Liver (tissue), 9 donors: ENCODE data around the gene PRKCH. TPM values are rescaled to one million over a fixed set of nuclear protein-coding genes. Genes with fewer than 3 reads are reported as not detected.

ENCODE experiments used
- DNase-seq: peaks from one replicate; pipeline ENCODE4 v3.0.0-alpha.2; 2017; ENCODE audit warnings: low spot score
- H3K27ac ChIP-seq, 2 donors: one replicate each; pipeline ENCODE4 v1.7.0; 2013; ENCODE audit warnings: inconsistent platforms in 2 of 2, low read length in 2 of 2, control low read depth in 1 of 2, low read depth in 1 of 2, mild to moderate bottlenecking in 1 of 2
- H3K27me3 ChIP-seq, 4 donors: one replicate each; pipeline versions ENCODE4 v1.6.1 to v1.7.0; 2013; ENCODE audit warnings: low read length in 3 of 4, inconsistent platforms in 1 of 4, mild to moderate bottlenecking in 1 of 4, moderate library complexity in 1 of 4; ENCODE audit not compliant: control insufficient read depth in 4 of 4, insufficient read depth in 4 of 4
- H3K36me3 ChIP-seq, 4 donors: one replicate each; pipeline versions ENCODE4 v1.6.1 to v1.7.0; 2013; ENCODE audit warnings: low read length in 3 of 4, mild to moderate bottlenecking in 3 of 4, low read depth in 1 of 4, moderate library complexity in 1 of 4; ENCODE audit not compliant: control insufficient read depth in 4 of 4, insufficient read depth in 3 of 4
- H3K4me1 ChIP-seq, 4 donors: one replicate each; pipeline versions ENCODE4 v1.6.1 to v1.7.0; 2013; ENCODE audit warnings: low read length in 3 of 4, mild to moderate bottlenecking in 3 of 4, moderate library complexity in 1 of 4; ENCODE audit not compliant: control insufficient read depth in 4 of 4, insufficient read depth in 4 of 4
- H3K4me3 ChIP-seq, 3 donors: one replicate each; pipeline versions ENCODE4 v1.6.1 to v1.7.0; 2013; ENCODE audit warnings: low read length in 3 of 3, control low read depth in 1 of 3, low read depth in 1 of 3, mild to moderate bottlenecking in 1 of 3
- H3K9ac ChIP-seq, 2 donors: one replicate each; pipeline ENCODE4 v1.7.0; 2013; ENCODE audit warnings: low read length in 2 of 2, mild to moderate bottlenecking in 2 of 2, moderate library complexity in 2 of 2, control low read depth in 1 of 2, low read depth in 1 of 2
- H3K9me3 ChIP-seq, 4 donors: one replicate each; pipeline versions ENCODE4 v1.6.1 to v1.7.0; 2013; ENCODE audit warnings: low read length in 3 of 4; ENCODE audit not compliant: control insufficient read depth in 4 of 4
- ATF3 ChIP-seq: IDR thresholded peaks from 2 replicates; pipeline ENCODE4 v1.6.1; 2016; ENCODE audit warnings: antibody characterized with exemption
- CTCF ChIP-seq: fragments of 150-350 bp; IDR thresholded peaks from 2 replicates; pipeline ENCODE4 v1.5.1; 2017; ENCODE audit warnings: improper control_type of control experiment, low read depth, low read length; ENCODE audit not compliant: missing input control
- EGR1 ChIP-seq, 2 donors: IDR thresholded peaks; 2 replicates each; pipeline ENCODE4 v1.6.1; 2016 to 2018; ENCODE audit warnings: antibody characterized with exemption in 2 of 2, low read depth in 2 of 2
- FOXA1 ChIP-seq: IDR thresholded peaks from 2 replicates; pipeline ENCODE4 v1.6.1; 2016; ENCODE audit warnings: antibody characterized with exemption
- FOXA2 ChIP-seq: IDR thresholded peaks from 2 replicates; pipeline ENCODE4 v1.6.1; 2016; ENCODE audit warnings: antibody characterized with exemption
- GABPA ChIP-seq, 2 donors: IDR thresholded peaks in 1 of 2; conservative IDR thresholded peaks in 1 of 2; 2 replicates each; pipeline ENCODE4 v1.6.1; 2016; ENCODE audit warnings: antibody characterized with exemption in 2 of 2, mild to moderate bottlenecking in 1 of 2, moderate library complexity in 1 of 2
- HNF4A ChIP-seq, 2 donors: conservative IDR thresholded peaks; 2 replicates each; pipeline ENCODE4 v1.6.1; 2016; ENCODE audit warnings: antibody characterized with exemption in 2 of 2, mild to moderate bottlenecking in 2 of 2
- HNF4G ChIP-seq: IDR thresholded peaks from 2 replicates; pipeline ENCODE4 v1.6.1; 2016; ENCODE audit warnings: antibody characterized with exemption
- JUND ChIP-seq, 2 donors: IDR thresholded peaks; 2 replicates each; pipeline ENCODE4 v1.6.1; 2016; ENCODE audit warnings: antibody characterized with exemption in 2 of 2
- MAX ChIP-seq: IDR thresholded peaks from 2 replicates; pipeline ENCODE4 v1.6.1; 2016; ENCODE audit warnings: antibody characterized with exemption
- NR2F2 ChIP-seq: IDR thresholded peaks from 2 replicates; pipeline ENCODE4 v1.6.1; 2016; ENCODE audit warnings: antibody characterized with exemption
- RAD21 ChIP-seq, 2 donors: IDR thresholded peaks; 2 replicates each; pipeline ENCODE4 v1.6.1; 2016; ENCODE audit warnings: antibody characterized with exemption in 2 of 2, mild to moderate bottlenecking in 2 of 2
- REST ChIP-seq: IDR thresholded peaks from 2 replicates; pipeline ENCODE4 v1.6.1; 2016; ENCODE audit warnings: antibody characterized with exemption, mild to moderate bottlenecking
- RXRA ChIP-seq, 2 donors: IDR thresholded peaks; 2 replicates each; pipeline ENCODE4 v1.6.1; 2017 to 2018; ENCODE audit warnings: antibody characterized with exemption in 2 of 2, mild to moderate bottlenecking in 1 of 2
- SP1 ChIP-seq: IDR thresholded peaks from 2 replicates; pipeline ENCODE4 v1.6.1; 2018; ENCODE audit warnings: antibody characterized with exemption, mild to moderate bottlenecking
- TAF1 ChIP-seq: conservative IDR thresholded peaks from 2 replicates; pipeline ENCODE4 v1.6.1; 2016; ENCODE audit warnings: antibody characterized with exemption, mild to moderate bottlenecking
- YY1 ChIP-seq: IDR thresholded peaks from 2 replicates; pipeline ENCODE4 v1.6.1; 2016; ENCODE audit warnings: antibody characterized with exemption, mild to moderate bottlenecking
- WGBS: extraction: QIAGEN DNeasy Blood & Tissue Kit; methylation state at CpG from one replicate; pipeline ENCODE4 v1.1.7; 2013; 5-methylcytosine and 5-hydroxymethylcytosine counted together
- polyA plus RNA-seq, 2 donors: library from polyadenylated mRNA; stranded (reverse) in 1 of 2; unstranded in 1 of 2; fragments of 200-250 nt in 1 of 2; fragments of >200 nt in 1 of 2; fragmentation: Nextera tagmentation in 1 of 2; extraction: Ambion mirVana in 1 of 2; gene quantifications; one replicate each; pipeline versions ENCODE4 v1.2.1 to v1.2.3, GENCODE V29; 2013 to 2015
- total RNA-seq, 2 donors: library from RNA; depleted of rRNA; stranded (reverse); fragments of >200 nt; gene quantifications; one replicate each; pipeline ENCODE4 v1.2.3, GENCODE V29; 2014
- donor health status: healthy.
- donor health status: healthy.
- donor health status: healthy.
- donor health status: healthy.
- donor health status: healthy.

The PRKCH gene
- total and polyA plus RNA-seq, 4 donors: 3.9 to 13.7 (median 7.0) TPM

GRCh38 chr14:61435563-61436337 is 114.4 kb downstream of the PRKCH start:
- no peaks in the 10 kb centered on the region for H3K9me3 ChIP-seq
- H3K36me3 ChIP-seq: no peaks in the 10 kb centered on the region
- H3K4me1 ChIP-seq: peaks cover 5 to 13% (median 9%) of the 10 kb centered on the region in 4 donors
- no peak overlapping the region for H3K4me3 ChIP-seq
- 69% methylated on average over 4 of the region's 4 CpGs for WGBS
- no peak overlapping the region for H3K9ac ChIP-seq
- H3K27me3 ChIP-seq: no peaks in the 10 kb centered on the region
- DNase-seq: no peak
- H3K27ac ChIP-seq: no peak overlapping the region
- peak; percentile 43 for TF ChIP-seq SP1
- TF ChIP-seq HNF4A (conservative IDR thresholded peaks at IDR 0.05): peak; percentile 63 to 84
- peak; percentile 42 for TF ChIP-seq HNF4G
- no peak for TF ChIP-seq NR2F2
- TF ChIP-seq RXRA (IDR thresholded peaks at IDR 0.05): peak in 1 of 2 donors; percentile 11

GRCh38 chr14:61437381-61437780 is 116.0 kb downstream of the PRKCH start:
- TF ChIP-seq ATF3 (no peak), YY1 (no peak), RXRA (IDR thresholded peaks at IDR 0.05) (peak in 1 of 2 donors; percentile 8), NR2F2 (peak; percentile 80), FOXA2 (no peak), FOXA1 (no peak)
- peaks cover 5 to 13% (median 9%) of the 10 kb centered on the region in 4 donors for H3K4me1 ChIP-seq
- no peak for DNase-seq
- H3K9ac ChIP-seq: no peak overlapping the region
- no peaks in the 10 kb centered on the region for H3K36me3 ChIP-seq
- 67% methylated on average over 3 of the region's 3 CpGs for WGBS
- no peak overlapping the region for H3K4me3 ChIP-seq
- H3K9me3 ChIP-seq: no peaks in the 10 kb centered on the region
- H3K27ac ChIP-seq: no peak overlapping the region
- H3K27me3 ChIP-seq: no peaks in the 10 kb centered on the region

- Histone ChIP-seq H3K27ac (no peak overlapping the region), H3K4me1 (peaks cover 5 to 13% (median 9%) of the 10 kb centered on the region in 4 donors), H3K9me3 (no peaks in the 10 kb centered on the region), H3K9ac (no peak overlapping the region), H3K36me3 (no peaks in the 10 kb centered on the region), H3K4me3 (no peak overlapping the region), H3K27me3 (no peaks in the 10 kb centered on the region)
- TF ChIP-seq MAX (no peak), GABPA (IDR thresholded peaks at IDR 0.05 in 1 of 2, conservative IDR thresholded peaks at IDR 0.05 in 1 of 2) (no peak), CTCF (no peak), EGR1 (IDR thresholded peaks at IDR 0.05; ENCODE audit: low read depth in 2 of 2) (no peak), JUND (IDR thresholded peaks at IDR 0.05) (no peak), RXRA (IDR thresholded peaks at IDR 0.05) (no peak), REST (no peak), SP1 (no peak), TAF1 (no peak), ATF3 (no peak), HNF4G (no peak), RAD21 (IDR thresholded peaks at IDR 0.05) (no peak)
- 85% methylated on average over 6 of the region's 6 CpGs for WGBS
- DNase-seq: no peak
Measured at GRCh38 chr14:61438036-61438435, 116.7 kb downstream of the PRKCH start.
